Measurements from ENCODE around the gene PKN1. TPM values are rescaled to one million over a fixed set of nuclear protein-coding genes. Genes with fewer than 3 reads are reported as not detected.

The PKN1 gene
- total RNA-seq, 1 donor: 164 TPM

DNA sequence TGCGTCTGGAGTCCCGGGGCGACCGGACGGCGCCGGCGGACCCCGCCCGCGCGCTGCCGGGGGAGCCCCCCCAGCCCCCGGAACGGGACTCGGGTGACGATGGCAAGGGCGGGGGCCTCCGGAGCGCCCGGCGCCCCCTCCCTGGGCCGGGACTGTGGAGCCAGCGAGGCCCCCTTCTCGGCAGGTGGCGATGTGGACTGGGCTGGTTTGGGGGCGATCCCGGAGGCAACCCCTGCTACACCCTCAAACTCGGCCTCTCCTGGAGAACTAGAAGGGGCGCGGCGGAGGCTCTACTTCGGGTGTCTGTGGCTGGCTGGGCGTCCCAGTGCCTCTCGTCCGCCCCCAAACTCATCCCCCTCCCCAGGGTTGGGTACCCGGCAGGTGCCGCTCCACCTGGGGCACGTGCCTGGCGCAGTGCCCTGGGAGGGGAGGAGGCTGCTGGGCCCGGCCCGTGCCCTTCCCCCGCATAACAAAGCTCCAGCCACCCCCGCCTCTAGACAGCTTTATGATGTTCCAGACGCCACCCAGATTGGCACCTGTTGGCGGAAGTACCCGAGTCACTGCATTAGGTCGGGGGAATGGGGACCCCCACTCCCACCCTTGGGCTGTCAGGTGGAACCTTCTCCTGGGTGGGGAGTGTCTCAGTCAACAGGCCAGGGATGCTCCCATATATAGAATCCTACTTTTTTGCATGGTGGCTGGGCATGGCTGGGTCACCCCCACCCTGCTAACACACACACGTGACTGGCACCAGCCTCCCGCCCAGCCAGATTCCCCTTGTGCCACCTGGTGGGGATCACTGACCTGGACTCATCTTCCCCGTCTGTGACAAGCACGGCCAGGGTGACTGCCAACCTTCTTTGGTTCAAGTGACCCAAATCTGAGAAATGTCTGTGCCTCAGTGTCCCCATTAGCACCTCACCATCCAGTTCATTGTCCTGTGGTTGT lies 722 bp downstream of the PKN1 start:
- TF ChIP-seq, protein P1, sequence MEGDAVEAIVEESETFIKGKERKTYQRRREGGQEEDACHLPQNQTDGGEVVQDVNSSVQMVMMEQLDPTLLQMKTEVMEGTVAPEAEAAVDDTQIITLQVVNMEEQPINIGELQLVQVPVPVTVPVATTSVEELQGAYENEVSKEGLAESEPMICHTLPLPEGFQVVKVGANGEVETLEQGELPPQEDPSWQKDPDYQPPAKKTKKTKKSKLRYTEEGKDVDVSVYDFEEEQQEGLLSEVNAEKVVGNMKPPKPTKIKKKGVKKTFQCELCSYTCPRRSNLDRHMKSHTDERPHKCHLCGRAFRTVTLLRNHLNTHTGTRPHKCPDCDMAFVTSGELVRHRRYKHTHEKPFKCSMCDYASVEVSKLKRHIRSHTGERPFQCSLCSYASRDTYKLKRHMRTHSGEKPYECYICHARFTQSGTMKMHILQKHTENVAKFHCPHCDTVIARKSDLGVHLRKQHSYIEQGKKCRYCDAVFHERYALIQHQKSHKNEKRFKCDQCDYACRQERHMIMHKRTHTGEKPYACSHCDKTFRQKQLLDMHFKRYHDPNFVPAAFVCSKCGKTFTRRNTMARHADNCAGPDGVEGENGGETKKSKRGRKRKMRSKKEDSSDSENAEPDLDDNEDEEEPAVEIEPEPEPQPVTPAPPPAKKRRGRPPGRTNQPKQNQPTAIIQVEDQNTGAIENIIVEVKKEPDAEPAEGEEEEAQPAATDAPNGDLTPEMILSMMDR (IDR thresholded peaks at IDR 0.05; ENCODE audit: insufficient read depth, low read length): no peak

DNA sequence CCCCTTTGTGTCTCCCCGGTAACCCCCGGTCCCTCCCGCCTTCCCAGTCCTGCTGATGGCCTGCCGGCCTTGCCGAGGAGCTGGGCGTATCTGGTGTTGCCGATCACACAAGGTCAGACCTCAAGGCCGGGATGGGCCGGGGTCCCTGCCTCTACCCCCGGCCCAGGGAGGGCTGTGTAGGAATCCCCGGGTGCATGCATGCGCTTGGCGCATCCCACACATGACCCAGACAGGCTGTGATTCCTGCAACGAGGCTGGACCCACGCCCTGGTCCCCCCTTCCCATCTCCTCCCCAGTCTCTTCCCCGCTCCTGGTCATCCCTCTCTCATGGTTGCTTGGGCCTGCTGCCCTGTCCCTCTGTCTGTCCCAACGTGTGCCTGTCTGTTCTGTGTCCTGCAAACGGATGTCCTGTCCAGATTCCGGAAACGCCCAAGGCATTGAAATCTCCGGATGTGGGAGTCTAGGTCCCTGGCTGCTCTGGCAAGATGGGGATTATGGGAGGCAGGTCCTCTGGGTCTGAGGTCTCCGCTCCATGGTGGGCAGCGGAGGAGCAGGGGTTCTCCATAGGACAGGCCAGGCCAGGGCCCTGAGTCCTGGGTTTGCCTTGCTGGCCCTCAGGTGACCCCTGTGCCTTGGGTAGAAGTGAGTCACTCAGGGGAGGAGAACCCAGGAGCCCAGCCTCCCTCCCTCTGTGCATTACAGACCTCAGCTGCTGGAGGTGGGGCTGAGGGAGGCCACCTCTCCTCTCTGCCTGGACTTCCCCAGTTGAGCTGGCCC lies 1.6 kb downstream of the PKN1 start:
- TF ChIP-seq, protein P1 (IDR thresholded peaks at IDR 0.05; ENCODE audit: insufficient read depth, low read length): no peak
- peak; percentile 86 for DNase-seq (ENCODE audit: low read depth)
- peak overlapping the region; percentile 80 for H3K4me3 ChIP-seq (ENCODE audit: low read depth, low read length)

More for the DNA sequence above, 722 bp downstream of the PKN1 start:
- peak overlapping the region; percentile 80 for H3K4me3 ChIP-seq (ENCODE audit: low read depth, low read length)
- no peak for DNase-seq (ENCODE audit: low read depth)

DNA sequence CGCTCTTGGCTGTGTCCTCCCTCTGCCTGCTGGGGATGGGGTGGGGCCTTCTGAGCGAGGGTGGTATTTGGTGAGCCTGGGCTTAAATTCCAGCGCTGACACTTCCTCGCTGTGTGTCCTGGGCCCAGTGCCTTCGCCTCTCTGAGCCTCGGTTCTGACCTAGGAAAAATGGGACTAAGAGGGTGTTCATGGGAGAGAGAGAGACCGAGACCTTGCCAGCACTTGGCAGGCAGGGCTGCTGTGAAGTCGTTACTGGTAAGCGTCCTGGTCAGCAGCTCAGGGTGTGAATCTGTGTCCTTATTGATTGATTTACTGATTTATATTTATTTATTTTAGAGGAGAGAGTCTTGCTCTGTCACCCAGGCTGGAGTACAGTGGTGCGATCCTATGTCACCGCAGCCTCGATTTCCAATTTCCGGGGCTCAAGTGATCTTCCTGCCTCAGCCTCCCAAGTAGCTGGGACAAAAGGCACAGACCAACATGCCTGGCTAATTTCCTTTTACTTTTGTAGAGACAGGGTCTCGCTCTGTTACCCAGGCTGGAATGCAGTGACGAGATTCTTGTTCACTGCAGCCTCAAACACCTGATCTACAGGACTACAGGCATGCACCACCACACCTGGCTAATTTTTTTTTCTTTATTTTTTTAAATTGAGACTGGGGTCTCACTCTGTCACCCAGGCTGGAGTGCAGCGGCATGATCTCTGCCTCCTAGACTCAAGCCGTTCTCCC lies 2.4 kb downstream of the PKN1 start:
- DNase-seq (ENCODE audit: low read depth): no peak
- H3K4me3 ChIP-seq (ENCODE audit: low read depth, low read length): peak overlapping the region; percentile 80
- TF ChIP-seq, protein P1 (IDR thresholded peaks at IDR 0.05; ENCODE audit: insufficient read depth, low read length): no peak

GRCh38 chr19:14437578-14438140 lies 4.6 kb downstream of the PKN1 start:
- DNase-seq (ENCODE audit: low read depth): no peak
- TF ChIP-seq, protein P1 (IDR thresholded peaks at IDR 0.05; ENCODE audit: insufficient read depth, low read length): no peak
- no peak overlapping the region for H3K4me3 ChIP-seq (ENCODE audit: low read depth, low read length)

- DNase-seq (ENCODE audit: low read depth): no peak
- TF ChIP-seq, protein P1 (IDR thresholded peaks at IDR 0.05; ENCODE audit: insufficient read depth, low read length): no peak
- no peak overlapping the region for H3K4me3 ChIP-seq (ENCODE audit: low read depth, low read length)
Observed at GRCh38 chr19:14439014-14439413, 5.9 kb downstream of the PKN1 start.

DNA sequence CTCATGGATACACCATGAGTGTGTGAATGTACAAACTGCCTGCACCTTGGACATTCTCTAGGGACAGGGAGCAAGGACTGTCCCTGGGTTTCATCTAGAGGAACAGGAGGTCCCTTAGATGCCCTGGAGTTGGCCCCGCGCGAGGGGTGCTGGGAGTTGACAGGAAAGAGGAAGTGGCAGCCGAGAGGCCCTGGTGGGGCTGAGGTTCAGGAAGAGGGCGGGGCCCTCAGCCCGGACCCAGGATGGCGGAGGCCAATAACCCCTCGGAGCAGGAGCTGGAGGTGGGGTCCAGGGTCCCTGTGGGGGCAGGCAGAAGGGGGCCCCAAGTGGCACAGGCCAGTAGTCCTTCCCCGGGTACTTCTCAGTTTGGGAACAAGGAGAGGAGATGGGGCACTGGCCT lies 6.9 kb downstream of the PKN1 start:
- no peak for DNase-seq (ENCODE audit: low read depth)
- H3K4me3 ChIP-seq (ENCODE audit: low read depth, low read length): no peak overlapping the region
- TF ChIP-seq, protein P1 (IDR thresholded peaks at IDR 0.05; ENCODE audit: insufficient read depth, low read length): no peak
